Calu3 (cell line): Measurements from ENCODE around the gene PNPLA2. TPM values are rescaled to one million over a fixed set of nuclear protein-coding genes. Genes with fewer than 3 reads are reported as not detected.
A peak's percentile ranks its signal among the peaks of the same experiment; 100 is the strongest.

Experiments used
- BruUV-seq: library from RNA; stranded (reverse); fragments of 400-500 nt; replicated peaks from 2 replicates; lab custom pipeline; 2021; lab: Mats Ljungman, UMichigan
- CTCF ChIA-PET: fragments of 300-600 bp; sonication (Branson Sonifier 250); formaldehyde crosslinking; loops from one replicate; lab custom pipeline; 2022; ENCODE audit warnings: antibody characterized with exemption; lab: Charles Lee
- DNase-seq: peaks from one replicate; pipeline ENCODE4 v3.0.0; 2022
- H3K27ac Mint-ChIP-seq: one replicate; pipeline ENCODE4 v1.8.0; 2022; ENCODE audit warnings: mixed read lengths; ENCODE audit not compliant: unreplicated experiment
- H3K27me3 Mint-ChIP-seq: one replicate; pipeline ENCODE4 v1.8.0; 2022; ENCODE audit warnings: mixed read lengths; ENCODE audit not compliant: unreplicated experiment
- H3K36me3 Mint-ChIP-seq: one replicate; pipeline ENCODE4 v1.8.0; 2022; ENCODE audit warnings: mild to moderate bottlenecking, moderate library complexity, mixed read lengths; ENCODE audit not compliant: insufficient read depth, unreplicated experiment
- H3K4me1 Mint-ChIP-seq: one replicate; pipeline ENCODE4 v1.8.0; 2022; ENCODE audit warnings: mild to moderate bottlenecking, low read depth, mixed read lengths; ENCODE audit not compliant: unreplicated experiment
- H3K4me3 Mint-ChIP-seq: one replicate; pipeline ENCODE4 v1.8.0; 2022; ENCODE audit warnings: mild to moderate bottlenecking, low read depth, moderate library complexity, mixed read lengths; ENCODE audit not compliant: unreplicated experiment
- H3K9me3 Mint-ChIP-seq: one replicate; pipeline ENCODE4 v1.8.0; 2022; ENCODE audit warnings: low read depth, mixed read lengths; ENCODE audit not compliant: unreplicated experiment
- CTCF ChIP-seq: fragments of 200-600 bp; IDR thresholded peaks from one replicate; pipeline ENCODE4 v1.8.0; 2022; ENCODE audit warnings: antibody characterized with exemption; ENCODE audit not compliant: unreplicated experiment
- intact Hi-C: fragments of 100-400 bp; cut with micrococcal nuclease; formaldehyde crosslinking; loops from one replicate; pipeline ENCODE4 v1.10.0; 2022; ENCODE audit not compliant: unreplicated experiment
- total RNA-seq: library from RNA; stranded (reverse); gene quantifications from 2 replicates; pipeline ENCODE4 v1.2.3, GENCODE V29; 2022

Gene PNPLA2
- total RNA-seq, 1 experiment from 2014 or later, result 134 TPM

DNA sequence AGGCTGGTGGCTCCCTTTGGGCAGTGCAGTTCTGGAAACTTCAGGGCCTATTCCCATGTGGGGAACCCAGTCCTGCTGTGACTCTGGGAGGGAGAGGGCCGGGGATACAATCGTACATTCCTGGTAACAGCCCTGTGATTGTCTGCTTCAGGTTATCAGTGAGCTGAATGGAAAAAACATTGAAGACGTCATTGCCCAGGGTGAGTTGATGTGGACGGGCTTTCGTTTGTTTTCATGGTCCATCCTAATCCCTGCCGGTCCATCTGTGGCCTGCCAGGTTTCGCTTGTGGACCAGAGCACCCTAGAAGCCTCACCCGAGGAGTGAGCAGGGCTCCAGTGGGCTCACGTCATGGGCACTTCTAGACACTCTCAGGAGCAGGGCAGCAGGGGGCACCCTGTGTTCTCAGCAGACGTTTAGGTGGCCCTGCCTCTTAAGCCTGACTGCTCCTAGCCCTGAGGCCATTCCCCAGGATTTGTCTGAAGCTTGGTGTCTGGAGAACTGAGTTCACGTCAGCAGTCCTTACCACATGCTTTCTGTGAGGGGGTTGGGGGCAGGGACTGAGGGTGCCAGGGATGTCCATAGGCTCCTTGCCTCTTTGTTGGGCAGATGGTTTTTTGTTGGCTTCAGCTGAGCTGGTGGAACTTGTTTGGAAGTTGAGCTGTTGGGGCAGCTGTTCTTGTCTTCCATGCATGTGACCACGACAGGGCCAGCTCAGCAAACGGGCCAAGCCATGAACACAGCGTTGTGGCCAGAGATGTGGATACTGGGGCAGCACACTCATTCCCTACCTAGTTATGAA, 7.1 kb upstream of the PNPLA2 start:
- H3K27me3 Mint-ChIP-seq, result no peaks in the 10 kb centered on the region
- H3K4me3 Mint-ChIP-seq, result peak overlapping the region; percentile 94
- CTCF ChIA-PET, result interaction anchor here (0.6 kb wide), 1 partner anchor 206 kb away, joined by 3 read pairs; no protein-coding TSS in a partner anchor
- no peak for DNase-seq
- BruUV-seq, result no TSS peak
- peaks cover 88% of the 10 kb centered on the region for H3K36me3 Mint-ChIP-seq
- no peak for TF ChIP-seq CTCF
- intact Hi-C loops, result no loop called here
- H3K9me3 Mint-ChIP-seq, result no peaks in the 10 kb centered on the region
- H3K4me1 Mint-ChIP-seq, result peaks cover 19% of the 10 kb centered on the region
- H3K27ac Mint-ChIP-seq, result peak overlapping the region; percentile 88

DNA sequence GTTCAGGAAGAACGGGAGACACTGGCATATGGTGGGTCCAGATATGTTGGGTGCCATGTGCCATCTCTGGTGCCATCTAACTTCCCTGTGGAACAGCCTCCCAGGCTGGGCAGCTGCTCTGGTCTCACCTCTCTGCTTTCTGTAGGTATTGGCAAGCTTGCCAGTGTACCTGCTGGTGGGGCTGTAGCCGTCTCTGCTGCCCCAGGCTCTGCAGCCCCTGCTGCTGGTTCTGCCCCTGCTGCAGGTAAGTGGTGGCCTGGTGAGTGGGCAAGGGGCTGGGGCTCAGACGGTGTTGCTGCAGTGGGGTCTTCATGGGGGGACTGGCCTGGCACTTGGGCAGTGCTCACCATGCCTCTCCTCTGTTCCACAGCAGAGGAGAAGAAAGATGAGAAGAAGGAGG, 6.3 kb upstream of the PNPLA2 start:
- no peak for TF ChIP-seq CTCF
- Mint-ChIP-seq H3K36me3 (peaks cover 84% of the 10 kb centered on the region), H3K9me3 (no peaks in the 10 kb centered on the region), H3K4me3 (peak overlapping the region; percentile 94), H3K4me1 (peaks cover 19% of the 10 kb centered on the region), H3K27me3 (no peaks in the 10 kb centered on the region), H3K27ac (peak overlapping the region; percentile 88)
- intact Hi-C loops, result no loop called here
- no TSS peak for BruUV-seq
- CTCF ChIA-PET, result no interaction called here
- DNase-seq, result no peak

- TF ChIP-seq CTCF, result no peak
- Mint-ChIP-seq H3K9me3 (no peaks in the 10 kb centered on the region), H3K27me3 (no peaks in the 10 kb centered on the region), H3K27ac (no peak overlapping the region), H3K4me3 (no peak overlapping the region), H3K36me3 (peaks cover 78% of the 10 kb centered on the region), H3K4me1 (peaks cover 12% of the 10 kb centered on the region)
- intact Hi-C loops, result no loop called here
- BruUV-seq, result no TSS peak
- DNase-seq, result no peak
- CTCF ChIA-PET, result no interaction called here
These were observed 5.7 kb upstream of the PNPLA2 start for GRCh38 chr11:813072-813455.

GRCh38 chr11:813456-814096, 5.1 kb upstream of the PNPLA2 start:
- DNase-seq, result no peak
- Mint-ChIP-seq H3K9me3 (no peaks in the 10 kb centered on the region), H3K4me3 (no peak overlapping the region), H3K4me1 (peaks cover 10% of the 10 kb centered on the region), H3K36me3 (peaks cover 76% of the 10 kb centered on the region), H3K27ac (no peak overlapping the region), H3K27me3 (no peaks in the 10 kb centered on the region)
- CTCF ChIA-PET, result no interaction called here
- BruUV-seq, result no TSS peak
- intact Hi-C loops, result no loop called here
- no peak for TF ChIP-seq CTCF
